IMR-90 (cell line): ENCODE data around the gene CRYBB2. TPM values are rescaled to one million over a fixed set of nuclear protein-coding genes. Genes with fewer than 3 reads are reported as not detected.
A peak's percentile ranks its signal among the peaks of the same experiment; 100 is the strongest.
"Not testable (repeated sequence)": the region's sequence is repeated elsewhere in the genome, so short reads cannot be mapped to it uniquely, and the experiment has no call there.

Experiments used
- ATAC-seq: fragments of 200-7000 bp; cut with Tn5 transposase; 2 replicates; pipeline ENCODE4 v1.9.1; 2020; ENCODE audit warnings: low read depth, mild to moderate bottlenecking, moderate library complexity
- BruUV-seq: library from RNA; stranded (reverse); fragments of 400-500 nt; replicated peaks from 2 replicates; lab custom pipeline; 2021; lab: Mats Ljungman, UMichigan
- CTCF ChIA-PET: fragments of 300-600 bp; formaldehyde crosslinking; extraction: SDS; loops from one replicate; lab custom pipeline; 2021; ENCODE audit warnings: antibody characterized with exemption; lab: Yijun Ruan, JAX
- POLR2A ChIA-PET: fragments of 300-600 bp; sonication (Branson Sonifier 250); formaldehyde crosslinking; loops from one replicate; lab custom pipeline; 2022; ENCODE audit warnings: antibody characterized with exemption; ENCODE audit not compliant: unreplicated experiment; lab: Charles Lee
- DNase-seq: peaks from one replicate; pipeline ENCODE4 v3.0.0; 2013
- H2AFZ ChIP-seq: replicated peaks from 2 replicates; pipeline ENCODE3; 2013; ENCODE audit warnings: low read length, mild to moderate bottlenecking; ENCODE audit not compliant: poor library complexity
- H2AK5ac ChIP-seq: 2 replicates; pipeline ENCODE4 v1.6.1; 2013; ENCODE audit warnings: low read depth, low read length, inconsistent platforms
- H2AK9ac ChIP-seq: replicated peaks from 2 replicates; pipeline ENCODE3; 2013; ENCODE audit warnings: mild to moderate bottlenecking, low read depth, low read length, moderate library complexity; ENCODE audit not compliant: poor library complexity
- H2BK120ac ChIP-seq: 2 replicates; pipeline ENCODE4 v1.6.1; 2013; ENCODE audit warnings: low read depth, low read length, inconsistent platforms
- H2BK15ac ChIP-seq: 3 replicates; pipeline ENCODE4 v1.6.1; 2013; ENCODE audit warnings: low read depth, low read length, inconsistent platforms
- H2BK20ac ChIP-seq: 2 replicates; pipeline ENCODE4 v1.6.1; 2013; ENCODE audit warnings: low read depth, mild to moderate bottlenecking, inconsistent platforms, low read length, moderate library complexity
- H2BK5ac ChIP-seq: 2 replicates; pipeline ENCODE4 v1.6.1; 2013; ENCODE audit warnings: mild to moderate bottlenecking, low read depth, low read length, inconsistent platforms; ENCODE audit not compliant: poor library complexity, severe bottlenecking
- H3K14ac ChIP-seq: replicated peaks from 2 replicates; pipeline ENCODE4 v1.6.1; 2013; ENCODE audit warnings: low read depth, low read length, inconsistent platforms
- H3K18ac ChIP-seq: 2 replicates; pipeline ENCODE4 v1.6.1; 2013; ENCODE audit warnings: low read depth, low read length, control low read depth
- H3K23ac ChIP-seq: 2 replicates; pipeline ENCODE4 v1.6.1; 2013; ENCODE audit warnings: low read depth, low read length, inconsistent platforms
- H3K27ac ChIP-seq: 2 replicates; pipeline ENCODE4 v1.5.1; 2013; ENCODE audit warnings: mild to moderate bottlenecking, control low read depth, low read length; ENCODE audit not compliant: insufficient read depth
- H3K27me3 ChIP-seq: 2 replicates; pipeline ENCODE4 v1.6.1; 2013; ENCODE audit warnings: low read length; ENCODE audit not compliant: control insufficient read depth, insufficient read depth
- H3K36me3 ChIP-seq: 2 replicates; pipeline ENCODE4 v1.6.1; 2013; ENCODE audit warnings: low read length, mixed read lengths; ENCODE audit not compliant: control insufficient read depth, insufficient read depth
- H3K4ac ChIP-seq: 2 replicates; pipeline ENCODE4 v1.6.1; 2013; ENCODE audit warnings: low read depth, low read length, inconsistent platforms
- H3K4me1 ChIP-seq: 2 replicates; pipeline ENCODE4 v1.6.1; 2013; ENCODE audit warnings: low read length, mixed read lengths; ENCODE audit not compliant: control insufficient read depth, insufficient read depth
- H3K4me2 ChIP-seq: 2 replicates; pipeline ENCODE4 v1.6.1; 2013; ENCODE audit warnings: low read depth, mild to moderate bottlenecking, control low read depth, low read length, moderate library complexity
- H3K4me3 ChIP-seq: 2 replicates; pipeline ENCODE4 v1.5.1; 2013; ENCODE audit warnings: low read depth, mild to moderate bottlenecking, control low read depth, low read length, moderate library complexity; ENCODE audit not compliant: insufficient read depth
- H3K56ac ChIP-seq: 2 replicates; pipeline ENCODE4 v1.6.1; 2013; ENCODE audit warnings: low read length, inconsistent platforms; ENCODE audit not compliant: insufficient read depth; ENCODE audit errors: extremely low read depth
- H3K79me1 ChIP-seq, 2 experiments: 2 replicates each; pipeline ENCODE4 v1.6.1; 2013; ENCODE audit warnings: low read length in 2 of 2, inconsistent platforms in 1 of 2, low read depth in 1 of 2
- H3K9ac ChIP-seq: 2 replicates; pipeline ENCODE4 v1.6.1; 2013; ENCODE audit warnings: low read depth, low read length, control low read depth
- H3K9me1 ChIP-seq: 2 replicates; pipeline ENCODE4 v1.6.1; 2013; ENCODE audit warnings: low read length, inconsistent platforms; ENCODE audit not compliant: insufficient read depth
- H3K9me3 ChIP-seq: 2 replicates; pipeline ENCODE4 v1.6.1; 2013; ENCODE audit warnings: low read length; ENCODE audit not compliant: control insufficient read depth, insufficient read depth
- H4K20me1 ChIP-seq: 2 replicates; pipeline ENCODE4 v1.6.1; 2013; ENCODE audit warnings: low read length, inconsistent platforms; ENCODE audit not compliant: insufficient read depth
- H4K5ac ChIP-seq: 2 replicates; pipeline ENCODE4 v1.6.1; 2013; ENCODE audit warnings: mild to moderate bottlenecking, low read depth, low read length, control low read depth
- H4K8ac ChIP-seq, 2 experiments: 2 replicates each; pipeline ENCODE4 v1.6.1; 2013; ENCODE audit warnings: low read depth in 2 of 2, low read length in 2 of 2, control low read depth in 1 of 2, inconsistent platforms in 1 of 2
- H4K91ac ChIP-seq: 2 replicates; pipeline ENCODE4 v1.6.1; 2013; ENCODE audit warnings: low read depth, low read length, inconsistent platforms; ENCODE audit not compliant: insufficient read depth
- WGBS, 2 experiments: methylation state at CpG; one replicate each; pipeline versions ENCODE4 v1.1.5 to v1.1.7; 2013; ENCODE audit warnings: missing lambda C conversion rate in 2 of 2; ENCODE audit not compliant: insufficient read length in 1 of 2; ENCODE audit errors: extremely low coverage in 2 of 2; 5-methylcytosine and 5-hydroxymethylcytosine counted together
- dilution Hi-C: fragments of 300-500 bp; cut with HindIII; formaldehyde crosslinking; loops from one replicate; pipeline ENCODE4 v1.14.3; 2018; ENCODE audit warnings: low sequenced_read_pairs; ENCODE audit not compliant: unreplicated experiment
- in situ Hi-C: fragments of 300-500 bp; cut with MboI; formaldehyde crosslinking; loops from 3 replicates; pipeline ENCODE4 v1.14.3; 2019; ENCODE audit warnings: low sequenced_read_pairs, inconsistent platforms, mixed read lengths
- intact Hi-C: fragments of 100-400 bp; cut with micrococcal nuclease; formaldehyde crosslinking; loops from 2 replicates; pipeline ENCODE4 v1.10.0; 2022
- polyA plus RNA-seq, 3 experiments: library from polyadenylated mRNA; depleted of rRNA; stranded (reverse); fragments of >200 nt; gene quantifications; 2 replicates each; pipeline ENCODE4 v1.2.3, GENCODE V29; 2012; ENCODE audit warnings: low replicate concordance in 1 of 3
- total RNA-seq: library from RNA; depleted of rRNA; stranded (reverse); fragments of >200 nt; gene quantifications from 2 replicates; pipeline ENCODE4 v1.2.3, GENCODE V29; 2012

The CRYBB2 gene
- total and polyA plus RNA-seq, 2 of the 4 experiments (the other 2 are of a cell fraction) = not detected

- H4K20me1 ChIP-seq, H2BK120ac ChIP-seq, CTCF ChIA-PET, dilution Hi-C loops, intact Hi-C loops, H3K79me1 ChIP-seq, H3K9ac ChIP-seq, H3K27ac ChIP-seq, H3K14ac ChIP-seq, POLR2A ChIA-PET, H3K23ac ChIP-seq, H3K56ac ChIP-seq, DNase-seq, ATAC-seq, H2AK9ac ChIP-seq, H3K4me2 ChIP-seq, H4K8ac ChIP-seq, H2BK5ac ChIP-seq, H3K9me3 ChIP-seq, H3K36me3 ChIP-seq, H3K4ac ChIP-seq, BruUV-seq, H3K9me1 ChIP-seq, H2BK20ac ChIP-seq, H4K91ac ChIP-seq, H2BK15ac ChIP-seq, H2AFZ ChIP-seq, H3K4me1 ChIP-seq, H2AK5ac ChIP-seq, H3K4me3 ChIP-seq, H4K5ac ChIP-seq, H3K18ac ChIP-seq, H3K27me3 ChIP-seq: not testable (repeated sequence)
- WGBS, 2 experiments = no CpG with 5 or more reads among the region's 1 CpG
- in situ Hi-C loops = loop anchor here (5.0 kb wide), 1 partner anchor 253 kb away; no protein-coding TSS in a partner anchor
These were observed 49.5 kb downstream of the CRYBB2 start for GRCh38 chr22:25268902-25269301.

GRCh38 chr22:25270061-25270460, 50.6 kb downstream of the CRYBB2 start:
- POLR2A ChIA-PET, H2AK9ac ChIP-seq, H3K4me1 ChIP-seq, H3K27ac ChIP-seq, H3K4me2 ChIP-seq, in situ Hi-C loops, H4K8ac ChIP-seq, H3K56ac ChIP-seq, H4K91ac ChIP-seq, H3K36me3 ChIP-seq, H2AK5ac ChIP-seq, H3K14ac ChIP-seq, dilution Hi-C loops, BruUV-seq, H3K27me3 ChIP-seq, H3K79me1 ChIP-seq, CTCF ChIA-PET, H3K9me3 ChIP-seq, H3K4me3 ChIP-seq, H3K4ac ChIP-seq, H2BK120ac ChIP-seq, H2BK20ac ChIP-seq, H3K9me1 ChIP-seq, H3K9ac ChIP-seq, H2BK15ac ChIP-seq, H4K20me1 ChIP-seq, H4K5ac ChIP-seq, H3K18ac ChIP-seq, intact Hi-C loops, H2AFZ ChIP-seq, H3K23ac ChIP-seq, H2BK5ac ChIP-seq: not testable (repeated sequence)
- DNase-seq (peak; percentile 10), ATAC-seq (0 out of 2 replicates have a peak, but pooled peaks have one; percentile 29)
- no CpG with 5 or more reads among the region's 2 CpGs for WGBS, 2 experiments
